ENCODE results near the gene ARHGAP8.

Gene ARHGAP8

GRCh38 chr22:44860311-44860710 lies 107.9 kb downstream of the ARHGAP8 start:
- DNase-seq: no peak

GRCh38 chr22:44861245-44861644 lies 108.9 kb downstream of the ARHGAP8 start:
- no peak for DNase-seq

GRCh38 chr22:44862281-44862680 lies 109.9 kb downstream of the ARHGAP8 start:
- no peak for DNase-seq

GRCh38 chr22:44862981-44863860 lies 110.8 kb downstream of the ARHGAP8 start:
- no peak for DNase-seq

GRCh38 chr22:44865193-44866057 lies 113.0 kb downstream of the ARHGAP8 start:
- DNase-seq: no peak

- no peak for DNase-seq
Measured at GRCh38 chr22:44869196-44869595, 116.8 kb downstream of the ARHGAP8 start.

- DNase-seq: no peak
Measured at GRCh38 chr22:44870021-44870420, 117.6 kb downstream of the ARHGAP8 start.

- DNase-seq: no peak
Measured at GRCh38 chr22:44871782-44872181, 119.4 kb downstream of the ARHGAP8 start.

- DNase-seq: no peak
Measured at GRCh38 chr22:44876921-44877320, 124.5 kb downstream of the ARHGAP8 start.

- no peak for DNase-seq
Measured at GRCh38 chr22:44878483-44879300, 126.3 kb downstream of the ARHGAP8 start.

GRCh38 chr22:44879301-44879680 lies 126.9 kb downstream of the ARHGAP8 start:
- no peak for DNase-seq

- no peak for DNase-seq
Measured at GRCh38 chr22:44880610-44881290, 128.4 kb downstream of the ARHGAP8 start.

- DNase-seq: no peak
Measured at GRCh38 chr22:44881624-44882023, 129.2 kb downstream of the ARHGAP8 start.

GRCh38 chr22:44882226-44882905 lies 130.0 kb downstream of the ARHGAP8 start:
- no peak for DNase-seq

- no peak for DNase-seq
Measured at GRCh38 chr22:44883011-44883421, 130.6 kb downstream of the ARHGAP8 start.

GRCh38 chr22:44884562-44884961 lies 132.2 kb downstream of the ARHGAP8 start:
- DNase-seq: no peak

- no peak for DNase-seq
Measured at GRCh38 chr22:44884968-44885805, 132.8 kb downstream of the ARHGAP8 start.

GRCh38 chr22:44885806-44886360 lies 133.5 kb downstream of the ARHGAP8 start:
- DNase-seq: no peak

GRCh38 chr22:44887941-44888366 lies 135.6 kb downstream of the ARHGAP8 start:
- DNase-seq: no peak
